H1 (cell line): Measurements from ENCODE around the gene PNMA8B. TPM values are rescaled to one million over a fixed set of nuclear protein-coding genes. Genes with fewer than 3 reads are reported as not detected.

Experiments
- CEBPB ChIP-seq: IDR thresholded peaks from 2 replicates; pipeline ENCODE4 v1.6.1; 2012; ENCODE audit warnings: low read depth, low read length
- CHD7 ChIP-seq: fragments of 300-600 bp; sonication (generic); IDR thresholded peaks from 2 replicates; pipeline ENCODE4 v1.7.1; 2012; ENCODE audit warnings: low read length, moderate library complexity, mild to moderate bottlenecking, inconsistent platforms; ENCODE audit not compliant: insufficient replicate concordance
- FOSL1 ChIP-seq: IDR thresholded peaks from 2 replicates; pipeline ENCODE4 v1.6.1; 2011; ENCODE audit warnings: mild to moderate bottlenecking, low read depth, low read length, moderate library complexity; ENCODE audit not compliant: insufficient read depth
- HDAC2 ChIP-seq, 2 experiments: fragments of 300-600 bp in 1 of 2; sonication (generic) in 1 of 2; IDR thresholded peaks; 2 replicates each; pipeline ENCODE4 v1.6.1; 2011 to 2012; ENCODE audit warnings: low read depth in 2 of 2, low read length in 2 of 2, mild to moderate bottlenecking in 2 of 2, moderate library complexity in 2 of 2, borderline replicate concordance in 1 of 2, inconsistent platforms in 1 of 2
- HDAC6 ChIP-seq: IDR thresholded peaks from one replicate; pipeline ENCODE4 v1.7.1; 2012; ENCODE audit warnings: low read depth, mild to moderate bottlenecking, inconsistent platforms, low read length, moderate library complexity
- MAFK ChIP-seq: IDR thresholded peaks from 2 replicates; pipeline ENCODE4 v1.6.1; 2012; ENCODE audit warnings: low read depth, mild to moderate bottlenecking, improper control_type of control experiment, low read length
- RNF2 ChIP-seq: fragments of 200-900, 300-1000 bp; sonication (generic); IDR thresholded peaks from 2 replicates; pipeline ENCODE4 v1.7.1; 2016; ENCODE audit warnings: borderline replicate concordance, low read depth, mild to moderate bottlenecking, antibody characterized with exemption, low read length; ENCODE audit not compliant: poor library complexity, severe bottlenecking; ENCODE audit errors: missing control alignments
- SIN3A ChIP-seq, 2 experiments: IDR thresholded peaks in 1 of 2; conservative IDR thresholded peaks in 1 of 2; 2 replicates each; pipeline ENCODE4 v1.6.1; 2011 to 2012; ENCODE audit warnings: low read length in 2 of 2, improper control_type of control experiment in 1 of 2, low read depth in 1 of 2, mild to moderate bottlenecking in 1 of 2
- SRF ChIP-seq: IDR thresholded peaks from 2 replicates; pipeline ENCODE4 v1.6.1; 2011; ENCODE audit warnings: mild to moderate bottlenecking, low read depth, low read length, moderate library complexity
- TBP ChIP-seq: IDR thresholded peaks from 2 replicates; pipeline ENCODE4 v1.6.1; 2011; ENCODE audit warnings: low read depth, low read length, improper control_type of control experiment
- polyA plus RNA-seq, 7 experiments: library from polyadenylated mRNA; depleted of rRNA in 3 of 7; stranded (reverse) in 5 of 7; unstranded in 2 of 7; fragments of >200 nt in 5 of 7; fragments of 200-250 nt in 2 of 7; gene quantifications; 1 replicate in 5 of 7; 2 replicates in 1 of 7; 4 replicates in 1 of 7; pipeline versions ENCODE4 v1.2.1 to v1.2.3, GENCODE V29; 2011 to 2013; ENCODE audit warnings: missing spikeins in 2 of 7, mixed read lengths in 2 of 7
- total RNA-seq: library from RNA; stranded (reverse); fragmentation: NEBNext Ultra II Directional; extraction: Animal tissue kit (Norgen Biotek cat#: 25700); gene quantifications from 2 replicates; pipeline ENCODE4 v1.2.1, GENCODE V29; 2021

The PNMA8B gene
- total and polyA plus RNA-seq, 2 of the 8 experiments (the other 6 are each of a cell fraction or from before 2014, with no cell fraction given), result 0.48 to 1.4 TPM

GRCh38 chr19:46451352-46451751 lies 44.3 kb downstream of the PNMA8B start (continued):
- TF ChIP-seq CHD7 (no peak), RNF2 (no peak), MAFK (no peak), TBP (no peak), SRF (no peak), CEBPB (no peak), FOSL1 (no peak), HDAC6 (no peak), SIN3A (conservative IDR thresholded peaks at IDR 0.05 in 1 of 2, IDR thresholded peaks at IDR 0.05 in 1 of 2; ENCODE audit: low read depth in 1 of 2, low read length in 2 of 2) (no peak), HDAC2 (IDR thresholded peaks at IDR 0.05; ENCODE audit: borderline replicate concordance in 1 of 2, low read depth in 2 of 2, low read length in 2 of 2) (no peak)
